Testis (tissue), 3 donors: ENCODE results near the gene CTTNBP2. TPM values are rescaled to one million over a fixed set of nuclear protein-coding genes. Genes with fewer than 3 reads are reported as not detected.

Source experiments
- DNase-seq: peaks from one replicate; pipeline ENCODE4 v3.0.0-alpha.2; 2019
- H3K27ac ChIP-seq, 2 donors: fragments of 200-600 bp; sonication (generic); one replicate each; pipeline ENCODE4 v1.5.1; 2019
- H3K27me3 ChIP-seq: fragments of 200-600 bp; sonication (generic); one replicate; pipeline ENCODE4 v1.5.1; 2019
- H3K36me3 ChIP-seq: fragments of 200-600 bp; sonication (generic); one replicate; pipeline ENCODE4 v1.5.1; 2017; ENCODE audit warnings: low read depth; ENCODE audit errors: missing control alignments
- H3K4me1 ChIP-seq: fragments of 200-600 bp; sonication (generic); one replicate; pipeline ENCODE4 v1.5.1; 2019
- H3K4me3 ChIP-seq, 2 donors: fragments of 200-600 bp; sonication (generic); one replicate each; pipeline ENCODE4 v1.5.1; 2017 to 2019
- H3K9me3 ChIP-seq: fragments of 200-600 bp; sonication (generic); one replicate; pipeline ENCODE4 v1.5.1; 2017
- CTCF ChIP-seq, 3 experiments: fragments of 450-650 bp in 2 of 3; fragments of 200-600 bp in 1 of 3; sonication (generic) in 1 of 3; IDR thresholded peaks; one replicate each; pipeline ENCODE4 v1.5.1; 2016 to 2019; ENCODE audit warnings: antibody characterized with exemption in 3 of 3, mild to moderate bottlenecking in 2 of 3, moderate library complexity in 1 of 3
- POLR2A ChIP-seq: fragments of 450-650 bp; IDR thresholded peaks from one replicate; pipeline ENCODE4 v1.6.1; 2017; ENCODE audit warnings: antibody characterized with exemption, mild to moderate bottlenecking, moderate library complexity
- WGBS, 2 donors: methylation state at CpG; one replicate each; pipeline ENCODE4 v1.1.5; 2018; 5-methylcytosine and 5-hydroxymethylcytosine counted together
- intact Hi-C: fragments of 100-400 bp; cut with DNase I; formaldehyde crosslinking; loops from one replicate; pipeline ENCODE4 v1.15.1; 2023; ENCODE audit warnings: low total_unique reads
- polyA plus RNA-seq: library from polyadenylated mRNA; stranded (reverse); fragments of 350-450 nt; fragmentation: Illumina TruSeq; extraction: RNeasy Lipid Tissue Mini Kit (QIAGEN cat#74804); gene quantifications from one replicate; pipeline ENCODE4 v1.2.3, GENCODE V29; 2014; ENCODE audit warnings: low read depth, low replicate concordance; ENCODE audit not compliant: insufficient read depth
- total RNA-seq, 2 donors: library from RNA; depleted of rRNA; stranded (reverse); fragments of >200 nt; gene quantifications; one replicate each; pipeline ENCODE4 v1.2.3, GENCODE V29; 2016

CTTNBP2 gene
- total and polyA plus RNA-seq, 3 donors from 2014 or later, result 2.7 to 4.3 (median 3.4) TPM

- H3K27ac ChIP-seq, result no peak overlapping the region
- no peak for DNase-seq
- H3K4me1 ChIP-seq, result no peaks in the 10 kb centered on the region
- no peaks in the 10 kb centered on the region for H3K36me3 ChIP-seq
- H3K27me3 ChIP-seq, result no peaks in the 10 kb centered on the region
- no peaks in the 10 kb centered on the region for H3K9me3 ChIP-seq
- 54 to 60% methylated on average over 7 of the region's 7 CpGs for WGBS, 2 donors
- no peak overlapping the region for H3K4me3 ChIP-seq
- no peak for TF ChIP-seq POLR2A
- no peak for TF ChIP-seq CTCF (IDR thresholded peaks at IDR 0.05)
- intact Hi-C loops, result no loop called here
These were observed 144.2 kb downstream of the CTTNBP2 start for GRCh38 chr7:117728890-117729624.

- intact Hi-C loops, result no loop called here
- no peak overlapping the region for H3K27ac ChIP-seq
- no peaks in the 10 kb centered on the region for H3K9me3 ChIP-seq
- H3K4me3 ChIP-seq, result no peak overlapping the region
- H3K4me1 ChIP-seq, result no peaks in the 10 kb centered on the region
- H3K36me3 ChIP-seq, result no peaks in the 10 kb centered on the region
- no peak for TF ChIP-seq POLR2A
- no peaks in the 10 kb centered on the region for H3K27me3 ChIP-seq
- 91 to 97% methylated on average over 3 of the region's 3 CpGs for WGBS, 2 donors
- DNase-seq, result no peak
These were observed 148.3 kb downstream of the CTTNBP2 start for GRCh38 chr7:117724898-117725297.

DNA sequence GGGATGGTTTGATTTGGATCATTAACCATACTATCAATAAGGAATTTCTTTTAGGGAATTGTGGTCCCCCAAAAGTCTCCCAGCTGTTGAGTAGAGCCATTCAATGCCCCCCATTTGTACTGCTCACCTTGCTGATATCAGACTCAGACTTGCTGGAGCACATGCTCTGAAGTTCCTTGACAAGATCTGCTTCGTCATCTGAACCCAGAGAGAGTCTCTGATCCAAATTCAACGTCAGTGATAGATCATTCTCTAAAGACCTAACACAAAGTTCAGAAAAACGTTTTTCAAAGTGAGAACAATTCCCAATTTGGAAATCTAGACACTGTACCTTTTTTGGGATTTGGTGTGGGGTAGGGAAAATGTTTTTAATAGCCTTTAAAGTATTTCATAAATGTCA is 153.9 kb downstream of the CTTNBP2 start:
- H3K36me3 ChIP-seq, result no peaks in the 10 kb centered on the region
- WGBS, 2 donors, result 79 to 87% methylated on average over 3 of the region's 3 CpGs
- H3K27ac ChIP-seq, result no peak overlapping the region
- H3K4me3 ChIP-seq, result no peak overlapping the region
- no peaks in the 10 kb centered on the region for H3K4me1 ChIP-seq
- DNase-seq, result no peak
- H3K27me3 ChIP-seq, result no peaks in the 10 kb centered on the region
- no peak for TF ChIP-seq CTCF (IDR thresholded peaks at IDR 0.05)
- TF ChIP-seq POLR2A, result no peak
- H3K9me3 ChIP-seq, result no peaks in the 10 kb centered on the region
- intact Hi-C loops, result no loop called here

DNA sequence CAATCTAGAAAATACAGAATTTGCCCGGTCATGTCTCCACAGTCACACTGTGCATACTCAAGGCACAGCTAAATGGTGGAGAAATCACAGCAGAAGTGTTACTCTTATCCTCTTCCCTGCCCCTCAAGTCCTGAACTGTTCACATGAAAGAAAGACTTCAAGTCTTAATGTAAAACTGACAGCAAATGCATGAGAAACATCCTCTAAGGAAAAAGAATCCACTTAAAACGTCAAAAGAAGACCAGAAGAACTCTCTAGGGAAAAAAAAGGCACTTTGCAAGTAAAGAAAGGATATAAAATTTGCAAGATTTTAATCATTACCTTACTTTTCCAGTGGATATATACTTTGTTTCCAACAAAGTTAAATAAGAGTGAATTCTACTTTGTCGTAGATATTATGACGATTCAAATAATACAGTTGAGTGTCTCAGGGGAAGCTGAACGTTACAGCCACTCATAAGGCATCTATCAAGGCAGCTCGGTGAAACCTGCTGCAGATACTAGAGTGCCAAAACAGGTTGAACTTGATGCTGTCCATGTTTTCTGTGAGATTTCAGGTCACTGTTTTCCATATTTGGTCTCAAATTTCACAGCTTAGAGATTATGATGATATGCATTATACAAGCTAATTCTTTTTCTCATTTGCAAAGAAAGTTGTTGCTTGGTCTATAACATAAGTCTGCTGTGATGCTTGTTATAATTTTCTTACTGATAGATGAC is 155.0 kb downstream of the CTTNBP2 start:
- WGBS, 2 donors, result 79 to 81% methylated on average over 6 of the region's 6 CpGs
- Histone ChIP-seq H3K27me3 (no peaks in the 10 kb centered on the region), H3K27ac (no peak overlapping the region), H3K4me1 (no peaks in the 10 kb centered on the region), H3K4me3 (no peak overlapping the region), H3K9me3 (no peaks in the 10 kb centered on the region), H3K36me3 (no peaks in the 10 kb centered on the region)
- DNase-seq, result no peak
- intact Hi-C loops, result no loop called here
- TF ChIP-seq CTCF (IDR thresholded peaks at IDR 0.05), result no peak
- TF ChIP-seq POLR2A, result no peak

DNA sequence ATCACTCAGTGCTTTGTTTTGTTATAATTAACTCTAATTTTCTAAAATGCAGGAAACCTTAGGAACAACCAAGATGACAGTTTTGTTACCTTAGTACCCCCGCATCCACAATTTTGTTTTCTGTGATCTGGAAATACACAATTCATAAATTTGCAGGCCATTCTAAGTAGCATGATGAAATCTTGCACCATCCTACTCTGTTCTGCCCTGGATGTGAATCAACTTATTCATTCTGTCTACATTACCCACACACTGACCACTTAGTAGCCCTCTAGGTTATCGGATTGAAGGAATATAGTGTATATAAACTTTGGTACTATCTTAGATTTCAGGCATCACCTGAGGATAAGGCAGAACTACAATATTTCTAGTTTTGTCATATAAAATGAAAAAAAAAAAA is 155.9 kb downstream of the CTTNBP2 start:
- Histone ChIP-seq H3K36me3 (no peaks in the 10 kb centered on the region), H3K27me3 (no peaks in the 10 kb centered on the region), H3K4me3 (no peak overlapping the region), H3K9me3 (no peaks in the 10 kb centered on the region), H3K4me1 (no peaks in the 10 kb centered on the region), H3K27ac (no peak overlapping the region)
- DNase-seq, result no peak
- TF ChIP-seq POLR2A (no peak), CTCF (IDR thresholded peaks at IDR 0.05) (no peak)
- intact Hi-C loops, result no loop called here
- WGBS, 2 donors, result 91 to 94% methylated on average over 2 of the region's 2 CpGs
